ENCODE measurements around the gene HS6ST3.

Gene HS6ST3

GRCh38 chr13:96203471-96203870 lies 113.6 kb downstream of the HS6ST3 start:
- no peak for DNase-seq

- DNase-seq: no peak
Measured at GRCh38 chr13:96214824-96215445, 125.0 kb downstream of the HS6ST3 start.

- no peak for DNase-seq
Measured at GRCh38 chr13:96216543-96216942, 126.6 kb downstream of the HS6ST3 start.

- DNase-seq: peak; percentile 20
Measured at GRCh38 chr13:96218475-96218874, 128.6 kb downstream of the HS6ST3 start.

GRCh38 chr13:96221471-96221870 lies 131.6 kb downstream of the HS6ST3 start:
- DNase-seq: no peak

GRCh38 chr13:96223231-96223630 lies 133.3 kb downstream of the HS6ST3 start:
- DNase-seq: no peak

- no peak for DNase-seq
Measured at GRCh38 chr13:96229356-96229755, 139.4 kb downstream of the HS6ST3 start.

- DNase-seq: no peak
Measured at GRCh38 chr13:96238241-96238640, 148.3 kb downstream of the HS6ST3 start.

GRCh38 chr13:96238861-96239260 lies 149.0 kb downstream of the HS6ST3 start:
- DNase-seq: no peak

- no peak for DNase-seq
Measured at GRCh38 chr13:96243376-96243775, 153.5 kb downstream of the HS6ST3 start.

- DNase-seq: no peak
Measured at GRCh38 chr13:96248103-96248502, 158.2 kb downstream of the HS6ST3 start.

GRCh38 chr13:96248996-96249395 lies 159.1 kb downstream of the HS6ST3 start:
- no peak for DNase-seq

GRCh38 chr13:96252903-96253302 lies 163.0 kb downstream of the HS6ST3 start:
- no peak for DNase-seq

GRCh38 chr13:96273196-96273595 lies 183.3 kb downstream of the HS6ST3 start:
- no peak for DNase-seq

- DNase-seq: no peak
Measured at GRCh38 chr13:96274046-96274445, 184.1 kb downstream of the HS6ST3 start.

GRCh38 chr13:96279904-96280303 lies 190.0 kb downstream of the HS6ST3 start:
- DNase-seq: no peak

- DNase-seq: no peak
Measured at GRCh38 chr13:96284971-96285370, 195.1 kb downstream of the HS6ST3 start.

- DNase-seq: no peak
Measured at GRCh38 chr13:96285729-96286128, 195.8 kb downstream of the HS6ST3 start.

- DNase-seq: no peak
Measured at GRCh38 chr13:96294930-96295881, 205.3 kb downstream of the HS6ST3 start.

GRCh38 chr13:96297360-96297759 lies 207.5 kb downstream of the HS6ST3 start:
- DNase-seq: no peak

GRCh38 chr13:96299235-96299634 lies 209.3 kb downstream of the HS6ST3 start:
- no peak for DNase-seq

- no peak for DNase-seq
Measured at GRCh38 chr13:96308568-96308967, 218.7 kb downstream of the HS6ST3 start.

GRCh38 chr13:96314974-96315373 lies 225.1 kb downstream of the HS6ST3 start:
- no peak for DNase-seq

GRCh38 chr13:96338030-96338429 lies 248.1 kb downstream of the HS6ST3 start:
- DNase-seq: no peak

Data from femur (tissue), 1 donor.